Stimulated activated effector memory CD8-positive, alpha-beta T cell treated with anti-CD3 and anti-CD28 coated beads, Interleukin-12 subunit alpha, Interleukin-12 subunit beta, amount 100 ng/mL, for 72 hours (primary cell): ENCODE results near the gene MRPL37.
A peak's percentile ranks its signal among the peaks of the same experiment; 100 is the strongest.
"Not testable (repeated sequence)": the region's sequence is repeated elsewhere in the genome, so short reads cannot be mapped to it uniquely, and the experiment has no call there.

Experiments used
- ATAC-seq: fragments of 150-1000 bp; cut with Tn5 transposase; 2 replicates; pipeline ENCODE4 v1.10.0; 2021
- DNase-seq, 2 donors: peaks; one replicate each; pipeline ENCODE4 v3.0.0; 2021 to 2022; ENCODE audit warnings: low spot score in 2 of 2
- H3K27ac Mint-ChIP-seq: one replicate; pipeline ENCODE4 v1.8.0; 2022; ENCODE audit warnings: mild to moderate bottlenecking, mixed read lengths
- H3K36me3 Mint-ChIP-seq: one replicate; pipeline ENCODE4 v1.8.0; 2022; ENCODE audit warnings: mild to moderate bottlenecking, mixed read lengths
- H3K4me1 Mint-ChIP-seq: one replicate; pipeline ENCODE4 v1.8.0; 2022; ENCODE audit warnings: mixed read lengths
- H3K4me3 Mint-ChIP-seq: one replicate; pipeline ENCODE4 v1.8.0; 2022; ENCODE audit warnings: mild to moderate bottlenecking, mixed read lengths
- H3K9me3 Mint-ChIP-seq: one replicate; pipeline ENCODE4 v1.8.0; 2022; ENCODE audit warnings: mixed read lengths

The MRPL37 gene

DNA sequence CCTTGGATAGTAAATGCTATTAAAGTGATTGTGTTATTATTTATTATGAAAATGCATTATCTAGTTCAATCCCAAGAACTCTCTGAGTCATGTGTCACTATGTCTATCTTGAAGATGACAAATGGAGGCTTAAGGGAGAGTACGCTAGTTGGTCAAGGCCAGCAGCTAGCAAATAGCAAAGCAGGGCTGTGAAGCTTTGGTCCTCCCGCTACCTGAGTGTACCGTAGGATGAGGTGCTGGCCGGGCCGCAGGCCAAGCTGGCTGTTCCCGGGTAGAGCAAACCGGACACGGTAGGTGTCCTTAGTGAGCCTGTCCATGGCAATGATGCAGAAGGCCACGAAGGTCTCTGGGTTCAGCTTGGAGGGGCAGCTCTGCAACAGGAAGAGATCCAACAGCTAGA lies 9.4 kb upstream of the MRPL37 start:
- no peak overlapping the region for H3K27ac Mint-ChIP-seq
- peaks cover 29% of the 10 kb centered on the region for H3K36me3 Mint-ChIP-seq
- H3K4me1 Mint-ChIP-seq, result no peaks in the 10 kb centered on the region
- H3K4me3 Mint-ChIP-seq, result no peak overlapping the region
- H3K9me3 Mint-ChIP-seq, result no peaks in the 10 kb centered on the region
- no peak for DNase-seq
- no peak for ATAC-seq

GRCh38 chr1:54191525-54191924 lies 8.4 kb upstream of the MRPL37 start:
- ATAC-seq (no peak), DNase-seq (no peak)
- no peaks in the 10 kb centered on the region for H3K4me1 Mint-ChIP-seq
- H3K36me3 Mint-ChIP-seq, result peaks cover 29% of the 10 kb centered on the region
- H3K27ac Mint-ChIP-seq, result no peak overlapping the region
- no peak overlapping the region for H3K4me3 Mint-ChIP-seq
- no peaks in the 10 kb centered on the region for H3K9me3 Mint-ChIP-seq

DNA sequence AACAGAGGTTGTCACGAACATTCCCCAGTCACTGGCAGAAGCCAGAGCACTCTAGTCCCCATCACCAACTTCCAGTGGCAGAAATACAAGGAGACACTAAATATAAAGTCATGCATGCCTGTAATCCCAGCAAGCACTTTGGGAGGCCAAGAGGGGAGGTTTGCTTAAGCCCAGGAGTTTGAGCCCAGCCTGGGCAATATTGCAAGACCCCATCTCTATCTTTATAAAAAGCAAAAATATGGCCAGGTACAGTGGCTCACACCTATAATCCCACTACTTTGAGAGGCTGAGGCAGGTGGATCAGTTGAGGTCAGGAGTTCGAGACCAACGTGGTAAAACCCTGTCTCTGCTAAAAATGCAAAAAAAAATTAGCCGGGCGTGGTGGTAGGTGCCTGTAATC lies 6.5 kb upstream of the MRPL37 start:
- H3K9me3 Mint-ChIP-seq, result no peaks in the 10 kb centered on the region
- no peak overlapping the region for H3K4me3 Mint-ChIP-seq
- DNase-seq (no peak), ATAC-seq (no peak)
- H3K36me3 Mint-ChIP-seq, result peaks cover 29% of the 10 kb centered on the region
- no peaks in the 10 kb centered on the region for H3K4me1 Mint-ChIP-seq
- no peak overlapping the region for H3K27ac Mint-ChIP-seq

- peaks cover 37% of the 10 kb centered on the region for H3K36me3 Mint-ChIP-seq
- H3K9me3 Mint-ChIP-seq, result no peaks in the 10 kb centered on the region
- no peak for DNase-seq
- peak overlapping the region; percentile 92 for H3K4me3 Mint-ChIP-seq
- peak overlapping the region; percentile 92 for H3K27ac Mint-ChIP-seq
- ATAC-seq, result peak; percentile 1
- peaks cover 30% of the 10 kb centered on the region for H3K4me1 Mint-ChIP-seq
Observed at GRCh38 chr1:54199151-54199764, 709 bp upstream of the MRPL37 start.

GRCh38 chr1:54200519-54200997 lies 591 bp downstream of the MRPL37 start:
- H3K27ac Mint-ChIP-seq, result peak overlapping the region; percentile 92
- ATAC-seq, result peak; percentile 20
- no peaks in the 10 kb centered on the region for H3K9me3 Mint-ChIP-seq
- H3K36me3 Mint-ChIP-seq, result peaks cover 41% of the 10 kb centered on the region
- peak overlapping the region; percentile 92 for H3K4me3 Mint-ChIP-seq
- no peak for DNase-seq
- peaks cover 30% of the 10 kb centered on the region for H3K4me1 Mint-ChIP-seq

GRCh38 chr1:54204199-54204598 lies 4.2 kb downstream of the MRPL37 start:
- ATAC-seq, result no peak
- Mint-ChIP-seq H3K4me1 (peaks cover 40% of the 10 kb centered on the region), H3K27ac (no peak overlapping the region), H3K36me3 (peaks cover 77% of the 10 kb centered on the region), H3K4me3 (no peak overlapping the region), H3K9me3 (no peaks in the 10 kb centered on the region)
- DNase-seq, result no peak

GRCh38 chr1:54207287-54207686 lies 7.3 kb downstream of the MRPL37 start:
- H3K4me3 Mint-ChIP-seq, result no peak overlapping the region
- peak overlapping the region; percentile 61 for H3K27ac Mint-ChIP-seq
- H3K36me3 Mint-ChIP-seq, result peaks cover 100% of the 10 kb centered on the region
- no peak for ATAC-seq
- no peak for DNase-seq
- H3K9me3 Mint-ChIP-seq, result no peaks in the 10 kb centered on the region
- H3K4me1 Mint-ChIP-seq, result peaks cover 23% of the 10 kb centered on the region

DNA sequence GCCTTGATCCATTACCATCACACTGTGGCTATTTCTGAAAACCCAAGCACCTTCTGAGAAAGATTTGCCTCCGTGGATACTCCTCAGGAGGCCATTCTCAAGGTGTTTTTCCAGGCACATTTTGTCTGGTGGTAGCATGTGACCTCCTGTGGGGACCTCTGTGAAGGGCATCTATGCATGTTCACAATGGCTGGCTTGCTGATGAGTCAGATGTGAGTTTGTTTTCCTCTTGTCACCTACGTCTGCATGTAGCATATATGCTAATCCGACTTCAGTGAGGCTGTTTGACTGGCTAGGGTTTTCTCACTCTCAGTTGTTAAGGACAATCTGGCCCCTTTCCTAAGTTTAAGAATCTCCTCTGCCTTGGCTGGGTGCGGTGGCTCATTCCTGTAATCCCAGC lies 7.9 kb downstream of the MRPL37 start:
- not testable (repeated sequence) for ATAC-seq, H3K9me3 Mint-ChIP-seq, H3K4me3 Mint-ChIP-seq, DNase-seq
- Mint-ChIP-seq H3K27ac (peak overlapping the region; percentile 61), H3K36me3 (peaks cover 100% of the 10 kb centered on the region), H3K4me1 (peaks cover 19% of the 10 kb centered on the region)

- DNase-seq (no peak), ATAC-seq (no peak)
- Mint-ChIP-seq H3K27ac (peak overlapping the region; percentile 20), H3K9me3 (no peaks in the 10 kb centered on the region), H3K4me1 (peaks cover 13% of the 10 kb centered on the region), H3K36me3 (peaks cover 98% of the 10 kb centered on the region), H3K4me3 (no peak overlapping the region)
Observed at GRCh38 chr1:54212872-54213271, 12.9 kb downstream of the MRPL37 start.

GRCh38 chr1:54215523-54215922 lies 15.6 kb downstream of the MRPL37 start:
- H3K9me3 Mint-ChIP-seq, result no peaks in the 10 kb centered on the region
- H3K4me1 Mint-ChIP-seq, result peaks cover 6% of the 10 kb centered on the region
- ATAC-seq, result no peak
- no peak for DNase-seq
- no peak overlapping the region for H3K4me3 Mint-ChIP-seq
- H3K36me3 Mint-ChIP-seq, result peaks cover 95% of the 10 kb centered on the region
- peak overlapping the region; percentile 5 for H3K27ac Mint-ChIP-seq

- ATAC-seq (no peak), DNase-seq (no peak)
- Mint-ChIP-seq H3K4me3 (no peak overlapping the region), H3K36me3 (peaks cover 79% of the 10 kb centered on the region), H3K4me1 (peaks cover 15% of the 10 kb centered on the region), H3K9me3 (no peaks in the 10 kb centered on the region), H3K27ac (peak overlapping the region; percentile 83)
Observed at GRCh38 chr1:54218883-54219687, 19.1 kb downstream of the MRPL37 start.

GRCh38 chr1:54219688-54220003 lies 19.7 kb downstream of the MRPL37 start:
- no peaks in the 10 kb centered on the region for H3K9me3 Mint-ChIP-seq
- H3K4me1 Mint-ChIP-seq, result peaks cover 15% of the 10 kb centered on the region
- H3K27ac Mint-ChIP-seq, result peak overlapping the region; percentile 83
- ATAC-seq, result no peak
- H3K36me3 Mint-ChIP-seq, result peaks cover 74% of the 10 kb centered on the region
- no peak overlapping the region for H3K4me3 Mint-ChIP-seq
- no peak for DNase-seq

DNA sequence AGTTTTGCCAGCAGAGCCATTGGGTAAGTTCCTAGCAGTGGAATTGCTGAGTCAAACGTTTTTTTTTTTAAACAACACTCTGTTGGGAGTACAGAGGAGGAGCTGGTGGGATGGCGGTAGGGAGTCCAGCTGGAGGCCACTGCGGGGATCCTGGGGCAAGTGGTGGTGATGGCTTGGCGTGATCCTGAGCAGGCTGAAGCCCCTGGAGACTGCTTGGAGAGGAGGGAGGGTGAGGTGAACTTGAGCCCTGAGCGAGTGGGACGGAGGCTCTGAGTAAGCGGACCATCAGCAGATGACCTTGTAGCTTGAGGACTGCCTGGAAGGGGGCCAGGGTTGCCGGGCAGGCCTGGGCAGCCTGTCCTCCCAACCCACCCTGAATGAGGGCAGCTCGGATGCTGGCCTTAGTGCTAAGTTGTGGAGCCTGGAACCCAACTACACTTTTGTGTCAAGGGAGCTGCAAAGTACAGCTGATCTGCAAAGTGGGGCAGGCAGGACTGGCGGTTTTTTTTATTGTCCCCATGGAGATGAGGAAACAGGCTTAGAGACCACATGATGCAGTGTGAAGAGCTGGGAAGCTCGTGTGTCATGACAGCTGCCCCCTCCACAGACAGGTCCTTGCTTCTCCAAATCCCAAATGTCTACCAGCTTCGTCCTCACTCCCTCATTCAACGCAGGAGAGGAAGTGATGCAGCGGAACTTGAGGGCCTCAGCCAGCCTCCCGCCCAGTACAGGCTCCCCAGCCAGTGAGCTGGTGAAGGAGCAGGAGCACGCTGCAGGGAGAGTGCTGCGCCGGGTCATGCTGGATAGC lies 20.2 kb downstream of the MRPL37 start:
- Mint-ChIP-seq H3K27ac (peak overlapping the region; percentile 83), H3K9me3 (no peaks in the 10 kb centered on the region), H3K4me3 (no peak overlapping the region), H3K36me3 (peaks cover 73% of the 10 kb centered on the region), H3K4me1 (peaks cover 15% of the 10 kb centered on the region)
- DNase-seq, result no peak
- ATAC-seq, result no peak

DNA sequence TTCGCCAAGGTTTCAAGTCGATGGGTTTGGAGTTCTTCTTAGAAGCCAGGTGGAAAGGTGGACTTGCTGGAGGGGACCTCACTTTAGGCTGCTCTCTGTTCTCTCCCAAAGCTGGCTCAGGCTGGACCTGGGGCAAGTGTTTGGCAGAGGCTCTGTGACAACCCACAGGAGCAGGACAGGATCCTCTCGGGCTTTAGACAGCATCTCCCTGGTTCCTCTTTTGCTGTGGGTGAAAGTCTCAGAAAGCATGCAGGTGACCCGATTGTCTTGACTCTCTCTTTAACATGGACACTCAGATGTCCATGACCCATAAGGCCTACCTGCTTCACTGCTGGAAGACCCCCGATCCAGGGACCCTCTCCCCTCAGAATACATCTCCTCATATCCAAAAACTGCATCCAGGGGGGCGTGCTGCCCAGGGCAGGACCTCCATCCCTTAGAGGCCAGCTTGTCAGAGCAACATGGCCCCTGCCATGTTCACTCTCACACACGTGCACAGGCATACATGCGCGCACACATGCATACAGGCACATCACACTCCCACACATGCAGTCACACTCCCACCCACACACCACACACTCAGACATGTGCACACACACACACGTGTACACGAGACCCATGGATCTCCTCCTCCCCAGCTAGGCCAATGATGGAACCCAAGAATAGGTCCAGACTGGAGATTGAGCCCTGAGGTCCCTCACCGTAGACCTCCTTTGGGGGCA lies 21.3 kb downstream of the MRPL37 start:
- DNase-seq, result no peak
- peaks cover 15% of the 10 kb centered on the region for H3K4me1 Mint-ChIP-seq
- H3K27ac Mint-ChIP-seq, result peak overlapping the region; percentile 85
- peaks cover 73% of the 10 kb centered on the region for H3K36me3 Mint-ChIP-seq
- H3K4me3 Mint-ChIP-seq, result no peak overlapping the region
- ATAC-seq, result no peak
- no peaks in the 10 kb centered on the region for H3K9me3 Mint-ChIP-seq

DNA sequence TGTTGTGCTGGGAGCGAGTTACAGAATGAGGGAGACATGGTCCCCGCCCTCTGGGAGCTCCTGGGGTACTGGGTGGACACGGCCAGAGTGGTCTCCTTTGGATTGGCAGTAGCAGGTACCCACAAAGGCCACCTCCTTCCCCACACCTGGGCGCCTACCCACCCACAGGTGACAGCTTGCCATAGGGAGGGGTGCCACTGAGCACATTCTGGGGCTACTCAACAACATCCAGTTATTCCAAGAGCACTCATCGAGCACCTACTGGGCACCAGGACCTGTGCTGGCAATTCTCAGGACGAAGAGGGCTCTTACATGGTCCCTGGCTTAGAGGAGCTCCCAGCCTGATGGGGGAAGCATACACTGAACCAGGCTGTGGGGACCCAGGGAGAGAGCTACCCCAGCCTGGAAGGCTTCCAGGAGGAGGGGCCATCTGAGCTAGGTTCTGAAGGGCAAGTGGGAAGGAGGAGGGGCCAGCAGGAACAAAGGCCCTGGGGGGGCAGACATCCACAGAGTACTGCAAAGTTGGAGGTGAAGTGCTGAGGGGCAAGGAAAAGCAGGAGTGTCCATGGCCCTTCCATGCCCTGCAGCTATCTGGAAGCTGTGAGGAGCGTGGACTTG lies 22.0 kb downstream of the MRPL37 start:
- no peak for ATAC-seq

More for the DNA sequence above, 22.0 kb downstream of the MRPL37 start:
- Mint-ChIP-seq H3K4me1 (peaks cover 15% of the 10 kb centered on the region), H3K27ac (peak overlapping the region; percentile 85), H3K36me3 (peaks cover 73% of the 10 kb centered on the region), H3K9me3 (no peaks in the 10 kb centered on the region), H3K4me3 (no peak overlapping the region)
- no peak for DNase-seq
